Measurements from ENCODE around the gene ORC5. TPM values are rescaled to one million over a fixed set of nuclear protein-coding genes. Genes with fewer than 3 reads are reported as not detected.
"Not testable (repeated sequence)": the region's sequence is repeated elsewhere in the genome, so short reads cannot be mapped to it uniquely, and the experiment has no call there.

Gene ORC5
- total RNA-seq, 4 donors from 2014 or later = 4.3 to 21.6 (median 19.6) TPM

GRCh38 chr7:104242638-104243037, 34.8 kb upstream of the ORC5 start:
- Histone ChIP-seq H3K27me3 (peaks cover 0 to 3% (median 0%) of the 10 kb centered on the region in 4 donors), H3K9me3 (no peaks in the 10 kb centered on the region), H3K27ac (no peak overlapping the region), H3K4me3 (no peak overlapping the region), H3K36me3 (no peaks in the 10 kb centered on the region), H3K4me1 (no peaks in the 10 kb centered on the region)
- intact Hi-C loops (cut with DNase I) = no loop called here
- DNase-seq = no peak
- WGBS, 2 donors = 62 to 72% methylated on average over 3 of the region's 3 CpGs
- TF ChIP-seq POLR2A (IDR thresholded peaks at IDR 0.05) (no peak), CTCF (IDR thresholded peaks at IDR 0.05) (no peak)

GRCh38 chr7:104241538-104242209, 33.9 kb upstream of the ORC5 start:
- Histone ChIP-seq H3K27ac (no peak overlapping the region), H3K4me3 (no peak overlapping the region), H3K4me1 (no peaks in the 10 kb centered on the region), H3K36me3 (no peaks in the 10 kb centered on the region), H3K9me3 (no peaks in the 10 kb centered on the region), H3K27me3 (peaks cover 0 to 3% (median 0%) of the 10 kb centered on the region in 4 donors)
- intact Hi-C loops (cut with DNase I) = no loop called here
- no peak for DNase-seq
- WGBS, 2 donors = 73 to 86% methylated on average over 4 of the region's 4 CpGs
- no peak for TF ChIP-seq CTCF (IDR thresholded peaks at IDR 0.05)
- TF ChIP-seq POLR2A (IDR thresholded peaks at IDR 0.05) = no peak

GRCh38 chr7:104241135-104241534, 33.3 kb upstream of the ORC5 start:
- no peak for DNase-seq
- H3K4me3 ChIP-seq = no peak overlapping the region
- H3K27me3 ChIP-seq = peaks cover 0 to under 1% (median 0%) of the 10 kb centered on the region in 4 donors
- WGBS, 2 donors = 74 to 87% methylated on average over 3 of the region's 3 CpGs
- no peak overlapping the region for H3K27ac ChIP-seq
- no peak for TF ChIP-seq POLR2A (IDR thresholded peaks at IDR 0.05)
- TF ChIP-seq CTCF (IDR thresholded peaks at IDR 0.05) = no peak
- intact Hi-C loops (cut with DNase I) = no loop called here
- no peaks in the 10 kb centered on the region for H3K9me3 ChIP-seq
- H3K4me1 ChIP-seq = no peaks in the 10 kb centered on the region
- no peaks in the 10 kb centered on the region for H3K36me3 ChIP-seq

GRCh38 chr7:104240401-104240800, 32.6 kb upstream of the ORC5 start:
- H3K36me3 ChIP-seq = no peaks in the 10 kb centered on the region
- no peaks in the 10 kb centered on the region for H3K27me3 ChIP-seq
- intact Hi-C loops (cut with DNase I) = no loop called here
- no peak overlapping the region for H3K27ac ChIP-seq
- no peaks in the 10 kb centered on the region for H3K9me3 ChIP-seq
- no peak overlapping the region for H3K4me3 ChIP-seq
- TF ChIP-seq CTCF (IDR thresholded peaks at IDR 0.05) (no peak), POLR2A (IDR thresholded peaks at IDR 0.05) (no peak)
- no peaks in the 10 kb centered on the region for H3K4me1 ChIP-seq
- DNase-seq = no peak
- 56 to 63% methylated on average over 5 of the region's 5 CpGs for WGBS, 2 donors

GRCh38 chr7:104234990-104235389, 27.2 kb upstream of the ORC5 start:
- not testable (repeated sequence) for H3K27ac ChIP-seq, H3K9me3 ChIP-seq, H3K36me3 ChIP-seq, DNase-seq, H3K4me3 ChIP-seq, H3K4me1 ChIP-seq
- 56 to 72% methylated on average over 2 of the region's 2 CpGs for WGBS, 2 donors
- peaks cover 0 to 12% (median 0%) of the 10 kb centered on the region in 4 donors for H3K27me3 ChIP-seq
- intact Hi-C loops (cut with DNase I) = loop anchor here (10.0 kb wide), 1 partner anchor 610 kb away; no protein-coding TSS in a partner anchor

All from esophagus squamous epithelium (tissue), 5 donors.